A549 treated with RU486 at 1 μM for 4 hours (cell line): Measurements from ENCODE around the gene HLA-B. TPM values are rescaled to one million over a fixed set of nuclear protein-coding genes. Genes with fewer than 3 reads are reported as not detected.

Experiments used
- total RNA-seq: library from RNA; stranded (reverse); fragments of 200-300 nt; extraction: Qiagen RNA extraction; gene quantifications from 5 replicates; pipeline ENCODE4 v1.2.3, GENCODE V29; 2022; ENCODE audit warnings: low read depth

HLA-B gene
- total RNA-seq: 24.5 to 36.5 TPM (median 29.0 TPM) in 5 replicates

DNA sequence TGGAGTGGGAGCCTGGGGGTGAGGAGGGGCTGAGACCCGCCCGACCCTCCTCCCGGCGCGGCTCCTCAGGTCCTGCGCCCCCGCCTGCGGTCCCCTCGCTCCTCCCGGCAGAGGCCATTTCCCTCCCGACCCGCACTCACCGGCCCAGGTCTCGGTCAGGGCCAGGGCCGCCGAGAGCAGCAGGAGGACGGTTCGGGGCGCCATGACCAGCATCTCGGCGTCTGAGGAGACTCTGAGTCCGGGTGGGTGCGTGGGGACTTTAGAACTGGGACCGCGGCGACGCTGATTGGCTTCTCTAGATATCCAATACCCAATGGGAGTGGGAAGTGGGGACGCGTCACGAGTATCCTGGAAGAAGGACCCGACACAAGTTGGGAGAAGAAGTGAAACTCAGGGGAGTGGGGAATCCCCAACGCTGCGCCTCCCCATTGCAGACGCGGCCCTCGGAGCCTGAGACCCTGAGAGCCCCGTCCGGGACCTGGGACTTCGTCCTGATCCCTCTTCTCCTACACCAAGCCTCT is at the start of gene HLA-B:
TSS of gene HLA-B (minus strand) at position 234 of the 521 bp plus-strand sequence. CDS start at position 213, 21 bp downstream.

DNA sequence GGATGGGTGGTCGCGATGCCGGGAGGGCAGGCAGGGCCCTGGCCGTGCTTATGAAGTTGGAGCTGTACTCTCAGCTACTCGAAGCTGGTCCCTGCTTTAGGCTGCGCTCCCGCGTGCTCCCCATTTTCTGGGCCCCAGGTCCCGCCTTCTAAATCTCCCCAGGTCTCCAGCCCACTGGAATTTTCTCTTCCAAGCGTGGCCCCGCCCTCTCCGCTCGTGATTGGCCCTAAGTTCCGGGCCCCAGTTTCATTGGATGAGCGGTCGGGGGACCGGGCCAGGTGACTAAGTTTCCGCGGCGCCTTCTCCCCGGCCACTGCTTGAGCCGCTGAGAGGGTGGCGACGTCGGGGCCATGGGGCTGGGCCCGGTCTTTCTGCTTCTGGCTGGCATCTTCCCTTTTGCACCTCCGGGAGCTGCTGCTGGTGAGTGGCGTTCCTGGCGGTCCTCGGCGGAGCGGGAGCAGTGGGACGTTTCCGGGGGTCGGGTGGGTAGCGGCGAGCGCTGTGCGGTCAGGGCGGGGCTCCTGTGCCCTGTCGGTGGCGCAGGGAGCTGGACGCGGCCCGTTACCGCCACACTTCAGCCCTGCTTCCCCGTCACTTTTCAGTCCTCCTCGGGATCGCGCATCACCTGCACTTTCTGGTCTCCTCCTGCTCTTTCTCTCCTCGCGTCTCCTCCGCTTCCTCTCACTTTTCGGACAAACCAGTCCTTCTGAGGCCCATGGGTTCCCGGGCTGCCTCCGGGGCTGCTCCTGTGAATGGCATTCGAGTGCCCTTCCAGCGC is 46.5 kb upstream of the HLA-B start, which contains the start of gene MICA:
TSS of gene MICA (plus strand) at position 313 of the 778 bp plus-strand sequence. CDS start at position 351, 38 bp downstream.

Other genes starting within 250 kb of the HLA-B start
- gene C6orf15, start 244.6 kb downstream of the HLA-B start, total RNA-seq: not detected in 5 replicates
- 3.0 to 4.4 TPM (median 4.1 TPM) in 5 replicates for gene PSORS1C1, start 242.4 kb downstream of the HLA-B start, total RNA-seq
- not detected in 5 replicates for gene CDSN, start 236.7 kb downstream of the HLA-B start, total RNA-seq
- gene PSORS1C2, start 218.1 kb downstream of the HLA-B start, total RNA-seq: not detected in 5 replicates
- gene CCHCR1, start 199.4 kb downstream of the HLA-B start, total RNA-seq: 6.5 to 7.3 TPM (median 6.7 TPM) in 5 replicates
- 12.1 to 15.0 TPM (median 13.7 TPM) in 5 replicates for gene TCF19, start 198.6 kb downstream of the HLA-B start, total RNA-seq
- gene POU5F1, start 186.5 kb downstream of the HLA-B start, total RNA-seq: 2.8 to 6.0 TPM (median 4.1 TPM) in 5 replicates
- 44.7 to 60.0 TPM (median 50.9 TPM) in 5 replicates for gene HLA-C, start 85.1 kb downstream of the HLA-B start, total RNA-seq
- gene MICA, start 46.4 kb upstream of the HLA-B start, total RNA-seq: 25.6 to 27.7 TPM (median 26.8 TPM) in 5 replicates
- 6.0 to 8.4 TPM (median 7.5 TPM) in 5 replicates for gene MICB, start 141.0 kb upstream of the HLA-B start, total RNA-seq
- not detected in 5 replicates for gene MCCD1, start 171.8 kb upstream of the HLA-B start, total RNA-seq
- 340 to 430 TPM (median 406 TPM) in 5 replicates for gene DDX39B, start 184.8 kb upstream of the HLA-B start, total RNA-seq
- 0.48 to 0.86 TPM (median 0.65 TPM) in 5 replicates for gene ATP6V1G2, start 189.4 kb upstream of the HLA-B start, total RNA-seq
- gene NFKBIL1, start 190.4 kb upstream of the HLA-B start, total RNA-seq: 9.3 to 11.8 TPM (median 11.3 TPM) in 5 replicates
- 0.10 TPM in 1 of 5 replicates, not detected in the others for gene LTA, start 215.1 kb upstream of the HLA-B start, total RNA-seq
- 0.10 to 0.19 TPM in 2 of 5 replicates, not detected in the others for gene TNF, start 218.4 kb upstream of the HLA-B start, total RNA-seq
- gene LTB, start 225.2 kb upstream of the HLA-B start, total RNA-seq: 0.25 to 0.57 TPM (median 0.49 TPM) in 4 of 5 replicates, not detected in the other
- gene LST1, start 229.1 kb upstream of the HLA-B start, total RNA-seq: 0.28 to 1.3 TPM in 2 of 5 replicates, not detected in the others
- gene NCR3, start 235.8 kb upstream of the HLA-B start, total RNA-seq: not detected in 5 replicates